ENCODE measurements around the gene LIPA.
A peak's percentile ranks its signal among the peaks of the same experiment; 100 is the strongest.

LIPA gene

GRCh38 chr10:89238956-89239644, 12.5 kb downstream of the LIPA start:
- FAIRE-seq, result no peak

GRCh38 chr10:89237849-89238248, 13.7 kb downstream of the LIPA start:
- FAIRE-seq, result no peak

- FAIRE-seq, result no peak
These were observed 15.3 kb downstream of the LIPA start for GRCh38 chr10:89236226-89236797.

GRCh38 chr10:89235073-89235798, 16.3 kb downstream of the LIPA start:
- no peak for FAIRE-seq

- FAIRE-seq, result no peak
These were observed 18.5 kb downstream of the LIPA start for GRCh38 chr10:89233033-89233432.

- no peak for FAIRE-seq
These were observed 22.6 kb downstream of the LIPA start for GRCh38 chr10:89228962-89229361.

- FAIRE-seq, result no peak
These were observed 23.4 kb downstream of the LIPA start for GRCh38 chr10:89228146-89228545.

- no peak for FAIRE-seq
These were observed 24.7 kb downstream of the LIPA start for GRCh38 chr10:89226891-89227290.

- no peak for FAIRE-seq
These were observed 26.7 kb downstream of the LIPA start for GRCh38 chr10:89224739-89225443.

GRCh38 chr10:89221919-89222318, 29.7 kb downstream of the LIPA start:
- no peak for FAIRE-seq

- FAIRE-seq, result no peak
These were observed 31.9 kb downstream of the LIPA start for GRCh38 chr10:89219513-89220218.

- peak; percentile 99 for FAIRE-seq
These were observed 34.3 kb downstream of the LIPA start for GRCh38 chr10:89217057-89217990.

GRCh38 chr10:89216056-89216455, 35.5 kb downstream of the LIPA start:
- no peak for FAIRE-seq

GRCh38 chr10:89215511-89215910, 36.1 kb downstream of the LIPA start:
- no peak for FAIRE-seq

- no peak for FAIRE-seq
These were observed 36.9 kb downstream of the LIPA start for GRCh38 chr10:89214566-89215165.

- peak; percentile 96 for FAIRE-seq
These were observed 38.3 kb downstream of the LIPA start for GRCh38 chr10:89213191-89213808.

GRCh38 chr10:89210794-89211425, 40.7 kb downstream of the LIPA start:
- no peak for FAIRE-seq

GRCh38 chr10:89209718-89210117, 41.9 kb downstream of the LIPA start:
- no peak for FAIRE-seq

GRCh38 chr10:89207801-89208551, 43.6 kb downstream of the LIPA start:
- no peak for FAIRE-seq
